Right kidney (tissue), 9 donors: Measurements from ENCODE around the gene TMEM186.
"Not testable (repeated sequence)": the region's sequence is repeated elsewhere in the genome, so short reads cannot be mapped to it uniquely, and the experiment has no call there.

ENCODE experiments used
- DNase-seq: peaks from one replicate; pipeline ENCODE4 v3.0.0-alpha.2; 2016
- long read RNA-seq, 8 donors: transcript quantifications; one replicate each; lab custom pipeline, GENCODE V29; 2026

The TMEM186 gene, protein sequence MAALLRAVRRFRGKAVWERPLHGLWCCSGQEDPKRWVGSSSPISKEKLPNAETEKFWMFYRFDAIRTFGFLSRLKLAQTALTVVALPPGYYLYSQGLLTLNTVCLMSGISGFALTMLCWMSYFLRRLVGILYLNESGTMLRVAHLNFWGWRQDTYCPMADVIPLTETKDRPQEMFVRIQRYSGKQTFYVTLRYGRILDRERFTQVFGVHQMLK
- long read RNA-seq, donor 1, transcript TMEM186-201 (2 exons, 1,448 nt): major isoform, 9 of 23 reads
- long read RNA-seq, donor 1, partial matches to known transcripts: 14 of 23 reads
- long read RNA-seq, donor 1, other reads (novel, unspliced or antisense): 0 of 23 reads
- long read RNA-seq, donor 2, partial matches to known transcripts: 0 of 2 reads
- long read RNA-seq, donor 2, other reads (novel, unspliced or antisense): 0 of 2 reads
- long read RNA-seq, donor 3, partial matches to known transcripts: 0 of 2 reads
- long read RNA-seq, donor 3, other reads (novel, unspliced or antisense): 0 of 2 reads
- long read RNA-seq, donor 4, partial matches to known transcripts: 0 of 21 reads
- long read RNA-seq, donor 4, other reads (novel, unspliced or antisense): 19 of 21 reads
- long read RNA-seq, donor 5, partial matches to known transcripts: 0 of 4 reads
- long read RNA-seq, donor 5, other reads (novel, unspliced or antisense): 0 of 4 reads
- long read RNA-seq, donor 6, partial matches to known transcripts: 0 of 4 reads
- long read RNA-seq, donor 6, other reads (novel, unspliced or antisense): 0 of 4 reads
- long read RNA-seq, donor 7: 0 reads
- long read RNA-seq, donor 8, partial matches to known transcripts: 192 of 195 reads
- long read RNA-seq, donor 8, other reads (novel, unspliced or antisense): 0 of 195 reads

DNA sequence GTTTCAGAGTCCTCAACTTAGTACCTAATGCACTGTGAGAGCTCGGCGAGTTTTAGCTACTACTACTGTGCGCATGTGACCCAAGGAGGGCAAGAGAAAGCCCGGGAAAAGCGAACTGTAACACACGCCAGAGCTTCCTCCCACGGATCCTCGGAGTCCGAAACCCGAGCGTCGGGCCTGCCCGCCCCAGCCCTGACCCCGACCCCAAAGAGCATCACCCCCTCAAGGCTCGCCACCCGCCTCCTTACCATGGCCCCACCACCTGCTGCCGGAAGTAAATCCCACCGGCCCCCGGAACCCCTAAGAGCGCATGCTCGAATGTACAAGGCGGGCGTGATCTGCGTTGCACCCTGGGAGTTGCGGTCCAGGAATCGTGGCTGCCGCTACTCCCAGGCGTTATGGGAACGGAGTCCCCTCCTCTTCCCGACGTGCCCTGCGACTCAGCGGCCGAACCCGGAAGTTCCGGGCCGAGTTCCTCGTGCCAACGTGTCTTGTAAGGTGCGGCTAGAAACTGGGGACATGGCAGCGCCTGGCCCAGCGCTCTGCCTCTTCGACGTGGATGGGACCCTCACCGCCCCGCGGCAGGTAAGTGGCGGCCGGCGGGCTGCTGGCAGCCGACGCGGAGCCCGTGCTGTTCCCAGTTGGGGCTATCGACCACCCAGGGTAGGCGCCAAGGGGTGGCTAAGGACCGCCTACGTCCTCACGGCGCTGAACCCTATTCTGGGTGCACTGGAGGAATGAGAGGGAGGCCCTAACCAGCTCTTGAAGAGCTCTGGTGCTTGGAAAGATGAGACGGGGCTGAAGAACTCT, at the start of gene TMEM186, which contains the start of gene PMM2:
Gene TMEM186, minus strand, starts transcription at position 276 of the 810 bp plus-strand sequence. Its CDS starts 25 bp downstream, at position 251.
Gene PMM2, plus strand, starts transcription at position 476 of the 810 bp plus-strand sequence. Its CDS starts 44 bp downstream, at position 520.
- peak; percentile 70 for DNase-seq

GRCh38 chr16:8847145-8847544, 49.7 kb upstream of the TMEM186 start:
- no peak for DNase-seq

DNA sequence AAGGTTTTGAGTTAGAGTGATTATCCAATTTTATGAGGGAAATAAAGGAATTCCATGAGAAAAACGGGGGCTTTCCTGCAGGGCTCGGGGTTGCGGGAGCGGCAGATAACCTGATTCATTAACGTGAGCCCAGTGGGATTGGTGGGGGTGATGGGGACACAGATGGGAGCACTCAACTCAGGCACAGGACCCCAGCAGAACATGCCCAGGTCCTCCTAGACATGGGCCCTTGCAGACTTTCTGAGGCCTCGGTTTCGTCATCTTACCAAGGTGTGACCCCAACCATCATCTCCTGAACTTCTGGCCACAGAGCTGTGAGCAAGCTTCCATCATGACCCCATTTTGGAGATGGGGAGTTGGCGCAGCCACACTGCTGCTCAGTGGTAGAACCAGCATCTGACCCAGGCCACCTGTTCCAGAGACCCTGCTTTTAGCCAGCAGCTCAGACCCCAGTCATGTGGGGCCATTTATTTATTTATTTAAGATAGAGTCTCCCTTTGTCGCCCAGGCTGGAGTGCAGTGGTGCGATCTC, 49.0 kb upstream of the TMEM186 start:
- DNase-seq: no peak

DNA sequence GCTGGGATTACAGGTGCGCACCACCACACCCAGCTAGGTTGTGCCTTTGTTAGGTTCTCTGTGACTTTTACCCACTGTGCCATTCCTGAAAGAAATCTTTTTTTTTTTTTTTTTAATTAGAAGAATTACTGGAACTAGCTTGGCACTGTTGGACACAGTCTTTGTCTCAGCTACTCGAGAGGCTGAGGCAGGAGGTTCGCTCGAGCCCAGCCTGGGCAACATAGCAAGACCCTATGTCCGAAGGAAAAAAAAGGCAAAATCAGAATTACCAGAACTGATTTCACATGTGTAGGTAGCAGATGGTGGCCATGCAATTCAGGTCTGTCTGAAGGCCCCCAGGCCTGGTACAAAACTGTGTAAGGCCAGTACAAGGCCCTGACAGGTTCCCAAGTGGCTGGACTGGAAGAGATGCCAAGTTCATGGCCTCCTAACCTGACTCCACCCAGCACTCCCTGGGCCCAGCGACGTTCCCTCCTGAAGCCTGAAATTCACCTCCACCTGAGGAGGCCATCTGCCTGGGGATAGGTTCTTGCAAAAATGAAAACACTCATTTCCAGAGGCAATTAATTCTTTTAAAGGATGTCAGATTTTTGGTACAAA, 48.4 kb upstream of the TMEM186 start:
- DNase-seq: no peak

GRCh38 chr16:8843296-8843695, 45.9 kb upstream of the TMEM186 start:
- not testable (repeated sequence) for DNase-seq

DNA sequence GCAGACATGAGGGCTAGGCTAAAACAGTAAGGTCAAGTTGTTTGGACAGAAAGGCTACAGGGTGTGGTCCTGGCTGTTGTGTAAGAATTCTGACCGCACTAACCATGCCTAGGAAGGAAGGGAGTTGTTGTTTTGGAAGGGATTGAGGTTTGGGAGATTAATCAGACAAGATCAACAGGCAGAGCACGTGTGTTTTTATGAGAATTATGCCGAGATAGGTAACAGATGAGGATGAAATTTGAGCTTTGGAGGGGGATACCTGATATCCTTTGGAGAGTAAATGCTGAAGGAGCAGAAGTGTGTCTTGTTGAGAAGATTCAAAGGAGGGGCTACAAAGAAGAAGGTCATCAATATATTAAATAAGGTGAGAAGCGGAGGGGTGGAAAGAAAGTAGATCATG, 44.6 kb upstream of the TMEM186 start:
- DNase-seq: not testable (repeated sequence)

- DNase-seq: not testable (repeated sequence)
These were observed 40.2 kb upstream of the TMEM186 start for GRCh38 chr16:8837594-8837993.

DNA sequence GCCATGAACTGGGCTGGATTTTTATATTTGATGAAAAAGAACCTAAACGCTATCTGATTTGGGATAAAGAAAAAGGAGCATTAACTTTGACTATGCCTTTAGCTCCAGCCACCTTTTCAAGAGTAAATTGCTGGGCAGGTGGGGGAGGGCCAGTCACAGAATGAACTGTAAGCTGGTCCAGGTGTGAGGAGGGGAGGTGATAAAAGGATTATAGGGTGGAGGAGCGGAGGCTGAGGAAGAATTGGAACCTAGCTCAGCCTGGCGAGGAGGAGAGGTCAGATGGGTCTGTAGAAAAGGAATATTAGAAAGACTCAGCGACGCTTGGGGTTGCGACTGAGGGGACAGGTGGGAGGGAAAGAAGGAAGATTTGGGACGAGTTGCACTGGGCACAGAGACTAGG, 39.4 kb upstream of the TMEM186 start:
- not testable (repeated sequence) for DNase-seq

- no peak for DNase-seq
These were observed 35.3 kb upstream of the TMEM186 start for GRCh38 chr16:8832717-8833105.

- DNase-seq: no peak
These were observed 34.7 kb upstream of the TMEM186 start for GRCh38 chr16:8831871-8832716.

DNA sequence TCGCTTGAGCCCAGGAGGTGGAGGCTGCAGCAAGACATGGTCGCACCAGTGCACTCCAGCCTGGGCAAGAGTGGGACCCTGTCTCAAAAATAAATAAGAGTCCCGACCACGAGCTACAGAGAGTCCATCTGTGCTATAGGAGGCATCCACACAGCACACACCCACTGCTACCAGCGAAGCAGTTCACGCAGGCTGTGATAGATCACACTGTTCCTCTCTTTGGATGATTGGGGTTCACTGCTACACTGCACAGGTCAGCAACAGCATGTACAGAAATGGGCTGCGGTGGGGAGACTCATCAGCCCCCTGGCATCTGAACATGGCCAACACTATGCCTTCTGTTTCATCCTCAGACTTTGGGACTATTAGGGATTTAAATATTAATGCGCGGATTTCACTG, 34.0 kb upstream of the TMEM186 start:
- DNase-seq: no peak

DNA sequence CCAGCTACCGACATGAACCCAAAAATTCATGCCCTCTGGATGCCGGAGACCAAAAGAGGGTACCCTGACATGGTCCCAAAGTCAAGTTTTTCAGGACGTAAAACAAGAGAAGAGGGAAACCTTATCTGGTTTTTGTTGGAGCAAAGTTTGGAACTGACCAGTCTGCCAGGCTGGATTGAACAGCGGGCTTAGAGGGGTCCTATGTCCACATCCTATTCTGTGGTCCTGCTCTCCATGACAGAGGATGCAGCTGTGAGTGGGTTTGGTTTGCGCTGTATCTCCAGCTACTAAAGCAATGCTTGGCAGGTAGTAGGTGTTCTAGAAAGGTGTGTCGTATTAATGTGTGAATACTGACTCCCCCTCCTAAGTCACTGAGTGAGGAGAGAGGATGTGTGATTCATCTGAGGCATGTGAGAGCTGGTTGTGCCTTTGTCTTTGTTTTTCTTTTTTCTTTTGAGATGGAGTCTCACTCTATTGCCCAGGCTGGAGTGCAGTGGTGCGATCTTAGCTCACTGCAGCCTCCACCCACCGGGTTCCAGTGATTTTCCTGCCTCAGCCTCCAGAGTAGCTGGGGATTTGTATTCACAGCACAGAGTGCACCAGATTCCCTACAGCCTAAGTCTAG, 31.2 kb upstream of the TMEM186 start:
- no peak for DNase-seq

GRCh38 chr16:8826278-8826879, 28.9 kb upstream of the TMEM186 start:
- no peak for DNase-seq

GRCh38 chr16:8822403-8822802, 25.0 kb upstream of the TMEM186 start:
- no peak for DNase-seq

- DNase-seq: no peak
These were observed 22.1 kb upstream of the TMEM186 start for GRCh38 chr16:8819411-8820034.

DNA sequence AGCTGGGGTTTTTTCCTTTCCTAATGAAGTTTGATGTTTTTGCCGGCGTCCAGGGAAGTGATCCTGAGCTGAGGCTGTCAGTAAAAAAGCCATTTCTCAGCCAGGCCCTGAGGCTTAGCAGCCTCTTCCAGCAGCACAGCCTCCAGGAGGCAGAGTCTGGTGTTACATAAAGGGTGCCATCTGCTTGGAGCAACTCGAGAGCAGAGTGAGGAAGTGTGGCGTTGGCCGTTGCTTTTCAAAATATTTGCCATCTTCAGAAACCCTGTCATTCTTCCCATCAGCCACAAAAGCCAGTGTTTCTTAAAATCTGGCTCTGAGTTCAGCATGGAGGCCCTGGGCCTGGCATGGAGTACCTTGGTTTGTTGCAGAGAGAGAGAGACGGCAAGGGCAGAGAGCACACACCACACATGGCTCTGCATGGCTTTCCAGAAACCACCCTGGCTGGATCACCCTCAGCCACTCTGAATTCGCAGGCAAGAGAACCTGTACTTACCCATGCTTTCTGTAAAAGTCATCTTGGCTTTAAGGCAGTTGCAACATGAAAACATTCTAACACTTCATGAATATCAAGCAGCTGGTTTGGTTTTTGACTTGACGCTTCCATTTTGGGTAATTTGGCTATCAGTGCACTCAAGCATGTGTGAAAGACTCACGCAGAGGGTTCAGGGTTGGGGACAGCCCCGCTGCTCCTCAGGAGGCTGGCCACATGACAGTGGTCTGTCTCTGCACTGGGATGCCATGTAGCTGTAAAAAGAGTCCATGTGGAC, 21.2 kb upstream of the TMEM186 start:
- DNase-seq: no peak

GRCh38 chr16:8816967-8817655, 19.7 kb upstream of the TMEM186 start:
- no peak for DNase-seq
